HUES48 (cell line): Measurements from ENCODE around the gene INSC.

Experiments used
- H3K27ac ChIP-seq: one replicate; pipeline ENCODE4 v1.7.0; 2013; ENCODE audit warnings: low read depth, low read length, inconsistent platforms
- H3K27me3 ChIP-seq: 2 replicates; pipeline ENCODE4 v1.6.1; 2013; ENCODE audit warnings: mild to moderate bottlenecking, low read length; ENCODE audit not compliant: control insufficient read depth, insufficient read depth
- H3K36me3 ChIP-seq: 2 replicates; pipeline ENCODE4 v1.6.1; 2013; ENCODE audit warnings: low read length; ENCODE audit not compliant: control insufficient read depth, insufficient read depth
- H3K4me1 ChIP-seq: 2 replicates; pipeline ENCODE4 v1.6.1; 2013; ENCODE audit warnings: mild to moderate bottlenecking, low read length; ENCODE audit not compliant: control insufficient read depth, insufficient read depth
- H3K4me3 ChIP-seq: 2 replicates; pipeline ENCODE4 v1.5.1; 2013; ENCODE audit warnings: mild to moderate bottlenecking, low read depth, low read length
- H3K9ac ChIP-seq: 2 replicates; pipeline ENCODE4 v1.6.1; 2013; ENCODE audit warnings: mild to moderate bottlenecking, low read depth, low read length, moderate library complexity
- H3K9me3 ChIP-seq: 2 replicates; pipeline ENCODE4 v1.6.1; 2013; ENCODE audit warnings: low read length; ENCODE audit not compliant: control insufficient read depth, insufficient read depth

INSC gene

GRCh38 chr11:15189189-15189588 is 74.5 kb downstream of the INSC start:
- no peak overlapping the region for H3K27ac ChIP-seq
- H3K9me3 ChIP-seq, result no peaks in the 10 kb centered on the region
- peaks cover 6% of the 10 kb centered on the region for H3K4me1 ChIP-seq
- no peak overlapping the region for H3K4me3 ChIP-seq
- no peaks in the 10 kb centered on the region for H3K36me3 ChIP-seq
- no peaks in the 10 kb centered on the region for H3K27me3 ChIP-seq
- no peak overlapping the region for H3K9ac ChIP-seq

- Histone ChIP-seq H3K4me3 (no peak overlapping the region), H3K27me3 (no peaks in the 10 kb centered on the region), H3K27ac (no peak overlapping the region), H3K9me3 (no peaks in the 10 kb centered on the region), H3K4me1 (peaks cover 6% of the 10 kb centered on the region), H3K9ac (no peak overlapping the region), H3K36me3 (no peaks in the 10 kb centered on the region)
Measured at GRCh38 chr11:15189641-15190365, 75.1 kb downstream of the INSC start.

- Histone ChIP-seq H3K27me3 (no peaks in the 10 kb centered on the region), H3K4me1 (peaks cover 6% of the 10 kb centered on the region), H3K9me3 (no peaks in the 10 kb centered on the region), H3K4me3 (no peak overlapping the region), H3K36me3 (no peaks in the 10 kb centered on the region), H3K27ac (no peak overlapping the region), H3K9ac (no peak overlapping the region)
Measured at GRCh38 chr11:15190611-15191010, 75.9 kb downstream of the INSC start.

GRCh38 chr11:15192005-15192556 is 77.4 kb downstream of the INSC start:
- no peak overlapping the region for H3K27ac ChIP-seq
- H3K36me3 ChIP-seq, result no peaks in the 10 kb centered on the region
- no peak overlapping the region for H3K9ac ChIP-seq
- H3K4me1 ChIP-seq, result no peaks in the 10 kb centered on the region
- H3K27me3 ChIP-seq, result no peaks in the 10 kb centered on the region
- no peaks in the 10 kb centered on the region for H3K9me3 ChIP-seq
- H3K4me3 ChIP-seq, result no peak overlapping the region

GRCh38 chr11:15194671-15195415 is 80.1 kb downstream of the INSC start:
- no peaks in the 10 kb centered on the region for H3K4me1 ChIP-seq
- H3K27me3 ChIP-seq, result no peaks in the 10 kb centered on the region
- H3K27ac ChIP-seq, result no peak overlapping the region
- no peaks in the 10 kb centered on the region for H3K9me3 ChIP-seq
- no peak overlapping the region for H3K9ac ChIP-seq
- no peak overlapping the region for H3K4me3 ChIP-seq
- no peaks in the 10 kb centered on the region for H3K36me3 ChIP-seq

- Histone ChIP-seq H3K4me1 (no peaks in the 10 kb centered on the region), H3K27me3 (no peaks in the 10 kb centered on the region), H3K9me3 (no peaks in the 10 kb centered on the region), H3K9ac (no peak overlapping the region), H3K36me3 (no peaks in the 10 kb centered on the region), H3K4me3 (no peak overlapping the region), H3K27ac (no peak overlapping the region)
Measured at GRCh38 chr11:15195454-15196200, 80.9 kb downstream of the INSC start.

- no peaks in the 10 kb centered on the region for H3K36me3 ChIP-seq
- no peaks in the 10 kb centered on the region for H3K27me3 ChIP-seq
- no peak overlapping the region for H3K9ac ChIP-seq
- H3K27ac ChIP-seq, result no peak overlapping the region
- H3K4me1 ChIP-seq, result no peaks in the 10 kb centered on the region
- no peak overlapping the region for H3K4me3 ChIP-seq
- no peaks in the 10 kb centered on the region for H3K9me3 ChIP-seq
Measured at GRCh38 chr11:15196704-15197103, 82.0 kb downstream of the INSC start.

GRCh38 chr11:15197696-15198095 is 83.0 kb downstream of the INSC start:
- Histone ChIP-seq H3K36me3 (no peaks in the 10 kb centered on the region), H3K27ac (no peak overlapping the region), H3K4me1 (no peaks in the 10 kb centered on the region), H3K27me3 (no peaks in the 10 kb centered on the region), H3K9ac (no peak overlapping the region), H3K9me3 (no peaks in the 10 kb centered on the region), H3K4me3 (no peak overlapping the region)

GRCh38 chr11:15198284-15198683 is 83.6 kb downstream of the INSC start:
- Histone ChIP-seq H3K9ac (no peak overlapping the region), H3K27me3 (no peaks in the 10 kb centered on the region), H3K27ac (no peak overlapping the region), H3K9me3 (no peaks in the 10 kb centered on the region), H3K4me1 (no peaks in the 10 kb centered on the region), H3K4me3 (no peak overlapping the region), H3K36me3 (no peaks in the 10 kb centered on the region)

GRCh38 chr11:15199693-15200092 is 85.0 kb downstream of the INSC start:
- Histone ChIP-seq H3K36me3 (no peaks in the 10 kb centered on the region), H3K4me3 (no peak overlapping the region), H3K4me1 (no peaks in the 10 kb centered on the region), H3K27ac (no peak overlapping the region), H3K27me3 (no peaks in the 10 kb centered on the region), H3K9ac (no peak overlapping the region), H3K9me3 (no peaks in the 10 kb centered on the region)

- Histone ChIP-seq H3K27ac (no peak overlapping the region), H3K27me3 (no peaks in the 10 kb centered on the region), H3K9ac (no peak overlapping the region), H3K4me3 (no peak overlapping the region), H3K4me1 (no peaks in the 10 kb centered on the region), H3K9me3 (no peaks in the 10 kb centered on the region), H3K36me3 (no peaks in the 10 kb centered on the region)
Measured at GRCh38 chr11:15200696-15201095, 86.0 kb downstream of the INSC start.
